DOHH2 (cell line): Measurements from ENCODE around the gene KIF19.

ENCODE experiments used
- H3F3A ChIP-seq: fragments of 200-600 bp; sonication (generic), shearing (Covaris generic); 2 replicates; pipeline ENCODE4 v1.6.0; 2016; ENCODE audit warnings: antibody characterized with exemption, mild to moderate bottlenecking; ENCODE audit not compliant: control insufficient read depth, insufficient read depth
- H3K27ac ChIP-seq: fragments of 200-600 bp; sonication (generic); 2 replicates; pipeline ENCODE4 v1.5.1; 2014; ENCODE audit warnings: low read depth, mild to moderate bottlenecking, low read length, moderate library complexity
- H3K27me3 ChIP-seq: fragments of 200-600 bp; sonication (generic); 2 replicates; pipeline ENCODE4 v1.6.1; 2014; ENCODE audit warnings: mild to moderate bottlenecking, low read length, mixed read lengths; ENCODE audit not compliant: control insufficient read depth
- H3K36me3 ChIP-seq: fragments of 200-600 bp; sonication (generic); 2 replicates; pipeline ENCODE4 v1.6.1; 2014; ENCODE audit warnings: mild to moderate bottlenecking, low read length, moderate library complexity, mixed read lengths; ENCODE audit not compliant: control insufficient read depth
- H3K4me1 ChIP-seq: fragments of 200-600 bp; sonication (generic); 2 replicates; pipeline ENCODE4 v1.6.1; 2014; ENCODE audit warnings: mild to moderate bottlenecking, low read length, mixed read lengths; ENCODE audit not compliant: control insufficient read depth
- H3K4me2 ChIP-seq: fragments of 200-600 bp; sonication (generic); 2 replicates; pipeline ENCODE4 v1.6.0; 2014; ENCODE audit warnings: mild to moderate bottlenecking, low read length, moderate library complexity
- H3K4me3 ChIP-seq: fragments of 200-600 bp; sonication (generic); 2 replicates; pipeline ENCODE4 v1.5.1; 2014; ENCODE audit warnings: mild to moderate bottlenecking, low read length, mixed read lengths
- H3K79me2 ChIP-seq: fragments of 200-600 bp; sonication (generic); 2 replicates; pipeline ENCODE4 v1.6.1; 2014; ENCODE audit warnings: mild to moderate bottlenecking, low read length, mixed read lengths; ENCODE audit not compliant: control insufficient read depth
- H3K9me2 ChIP-seq: fragments of 200-600 bp; sonication (generic); replicated peaks from 2 replicates; pipeline ENCODE4 v1.6.1; 2014; ENCODE audit warnings: mild to moderate bottlenecking, low read length, mixed read lengths; ENCODE audit not compliant: control insufficient read depth
- H3K9me3 ChIP-seq: fragments of 200-600 bp; sonication (generic); 2 replicates; pipeline ENCODE4 v1.6.1; 2014; ENCODE audit warnings: antibody characterized with exemption, low read length, mixed read lengths; ENCODE audit not compliant: control insufficient read depth, insufficient read depth
- H4K20me1 ChIP-seq: fragments of 200-600 bp; sonication (generic); 2 replicates; pipeline ENCODE4 v1.6.0; 2014; ENCODE audit warnings: low read depth, mild to moderate bottlenecking, antibody characterized with exemption, low read length, moderate library complexity; ENCODE audit not compliant: control insufficient read depth, insufficient read depth
- CTCF ChIP-seq: fragments of 200-600 bp; sonication (generic); IDR thresholded peaks from one replicate; pipeline ENCODE4 v1.5.1; 2014; ENCODE audit warnings: antibody characterized with exemption, mild to moderate bottlenecking, low read depth, low read length; ENCODE audit not compliant: poor library complexity, severe bottlenecking
- EZH2phosphoT487 ChIP-seq: fragments of 200-600 bp; sonication (generic); IDR thresholded peaks from 2 replicates; pipeline ENCODE4 v1.6.1; 2017; ENCODE audit warnings: borderline replicate concordance, mild to moderate bottlenecking, antibody characterized with exemption, low read length, moderate library complexity, mixed read lengths

The KIF19 gene

GRCh38 chr17:74357466-74357809 lies 31.4 kb downstream of the KIF19 start:
- Histone ChIP-seq H4K20me1 (no peaks in the 10 kb centered on the region), H3K9me2 (no peaks in the 10 kb centered on the region), H3K79me2 (no peaks in the 10 kb centered on the region), H3K27me3 (no peaks in the 10 kb centered on the region), H3K4me3 (no peak overlapping the region), H3K36me3 (no peaks in the 10 kb centered on the region), H3F3A (no peaks in the 10 kb centered on the region), H3K9me3 (no peaks in the 10 kb centered on the region), H3K27ac (no peak overlapping the region), H3K4me2 (no peak overlapping the region), H3K4me1 (no peaks in the 10 kb centered on the region)
- TF ChIP-seq EZH2phosphoT487 (no peak), CTCF (no peak)

- H4K20me1 ChIP-seq = no peaks in the 10 kb centered on the region
- H3K9me3 ChIP-seq = no peaks in the 10 kb centered on the region
- H3K27me3 ChIP-seq = no peaks in the 10 kb centered on the region
- no peaks in the 10 kb centered on the region for H3K36me3 ChIP-seq
- no peaks in the 10 kb centered on the region for H3K4me1 ChIP-seq
- no peaks in the 10 kb centered on the region for H3K79me2 ChIP-seq
- no peaks in the 10 kb centered on the region for H3K9me2 ChIP-seq
- H3K4me2 ChIP-seq = no peak overlapping the region
- no peak overlapping the region for H3K27ac ChIP-seq
- H3F3A ChIP-seq = no peaks in the 10 kb centered on the region
- no peak overlapping the region for H3K4me3 ChIP-seq
- TF ChIP-seq CTCF = no peak
- TF ChIP-seq EZH2phosphoT487 = no peak
These were observed 32.7 kb downstream of the KIF19 start for GRCh38 chr17:74358697-74359096.

- Histone ChIP-seq H3F3A (no peaks in the 10 kb centered on the region), H3K79me2 (no peaks in the 10 kb centered on the region), H3K4me2 (no peak overlapping the region), H3K36me3 (no peaks in the 10 kb centered on the region), H3K9me3 (no peaks in the 10 kb centered on the region), H3K4me3 (no peak overlapping the region), H3K4me1 (no peaks in the 10 kb centered on the region), H4K20me1 (no peaks in the 10 kb centered on the region), H3K9me2 (no peaks in the 10 kb centered on the region), H3K27ac (no peak overlapping the region), H3K27me3 (no peaks in the 10 kb centered on the region)
- no peak for TF ChIP-seq EZH2phosphoT487
- TF ChIP-seq CTCF = no peak
These were observed 33.9 kb downstream of the KIF19 start for GRCh38 chr17:74359916-74360315.

- Histone ChIP-seq H3K4me2 (no peak overlapping the region), H4K20me1 (no peaks in the 10 kb centered on the region), H3K79me2 (no peaks in the 10 kb centered on the region), H3K9me2 (no peaks in the 10 kb centered on the region), H3K4me1 (no peaks in the 10 kb centered on the region), H3F3A (no peaks in the 10 kb centered on the region), H3K4me3 (no peak overlapping the region), H3K27ac (no peak overlapping the region), H3K9me3 (no peaks in the 10 kb centered on the region), H3K36me3 (no peaks in the 10 kb centered on the region), H3K27me3 (no peaks in the 10 kb centered on the region)
- no peak for TF ChIP-seq CTCF
- no peak for TF ChIP-seq EZH2phosphoT487
These were observed 34.8 kb downstream of the KIF19 start for GRCh38 chr17:74360899-74361229.
